Fibroblast of pulmonary artery (primary cell): ENCODE results near the gene POLR3K.

Experiments used
- DNase-seq: peaks from one replicate; pipeline ENCODE4 v3.0.0-alpha.2; 2010; ENCODE audit warnings: low read depth
- H3K4me3 ChIP-seq: replicated peaks from 2 replicates; pipeline ENCODE4 v1.5.1; 2011; ENCODE audit warnings: low read depth, mild to moderate bottlenecking, control low read depth, low read length, moderate library complexity
- TF ChIP-seq, protein P1 (sequence below): IDR thresholded peaks from 2 replicates; pipeline ENCODE4 v1.5.1; 2011; ENCODE audit warnings: mild to moderate bottlenecking, control low read depth, low read length, inconsistent platforms; ENCODE audit errors: missing control alignments

POLR3K gene

DNA sequence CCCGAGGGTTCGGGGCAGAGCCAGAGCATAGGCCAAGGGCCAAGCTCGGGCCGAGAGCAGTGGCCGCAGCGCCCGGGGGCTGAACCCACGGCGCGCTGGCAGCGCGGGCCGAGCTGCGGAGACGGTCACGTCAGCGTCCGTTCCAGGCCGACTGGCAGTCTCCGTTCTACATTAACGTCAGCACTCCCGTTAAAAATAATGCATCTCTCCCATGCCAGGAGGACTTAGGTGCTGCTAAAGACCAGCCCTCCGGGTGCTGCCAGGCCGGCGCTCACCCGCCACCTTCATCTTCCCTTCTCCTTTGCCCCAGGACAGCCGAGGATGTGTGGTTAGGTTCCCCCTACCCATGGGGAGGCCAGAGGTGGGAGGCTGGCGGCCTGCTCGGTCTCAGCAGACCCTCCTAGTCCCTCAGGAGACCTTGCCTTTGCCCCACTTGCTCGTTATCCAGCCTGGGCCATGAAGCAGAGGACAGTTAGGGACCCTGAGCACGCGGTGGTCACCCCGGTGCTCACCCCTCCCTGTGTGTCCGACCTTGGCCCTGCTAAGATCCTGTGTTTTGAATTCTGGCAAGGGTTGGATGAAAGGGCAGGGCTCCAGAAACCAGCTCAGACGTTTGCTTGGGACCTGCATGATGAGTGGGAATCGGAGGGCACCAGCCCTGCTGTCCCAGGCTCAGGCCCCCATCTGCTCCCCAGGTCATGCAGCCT is 25.2 kb upstream of the POLR3K start:
- peak; percentile 63 for DNase-seq
- TF ChIP-seq, protein P1, sequence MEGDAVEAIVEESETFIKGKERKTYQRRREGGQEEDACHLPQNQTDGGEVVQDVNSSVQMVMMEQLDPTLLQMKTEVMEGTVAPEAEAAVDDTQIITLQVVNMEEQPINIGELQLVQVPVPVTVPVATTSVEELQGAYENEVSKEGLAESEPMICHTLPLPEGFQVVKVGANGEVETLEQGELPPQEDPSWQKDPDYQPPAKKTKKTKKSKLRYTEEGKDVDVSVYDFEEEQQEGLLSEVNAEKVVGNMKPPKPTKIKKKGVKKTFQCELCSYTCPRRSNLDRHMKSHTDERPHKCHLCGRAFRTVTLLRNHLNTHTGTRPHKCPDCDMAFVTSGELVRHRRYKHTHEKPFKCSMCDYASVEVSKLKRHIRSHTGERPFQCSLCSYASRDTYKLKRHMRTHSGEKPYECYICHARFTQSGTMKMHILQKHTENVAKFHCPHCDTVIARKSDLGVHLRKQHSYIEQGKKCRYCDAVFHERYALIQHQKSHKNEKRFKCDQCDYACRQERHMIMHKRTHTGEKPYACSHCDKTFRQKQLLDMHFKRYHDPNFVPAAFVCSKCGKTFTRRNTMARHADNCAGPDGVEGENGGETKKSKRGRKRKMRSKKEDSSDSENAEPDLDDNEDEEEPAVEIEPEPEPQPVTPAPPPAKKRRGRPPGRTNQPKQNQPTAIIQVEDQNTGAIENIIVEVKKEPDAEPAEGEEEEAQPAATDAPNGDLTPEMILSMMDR, result no peak
- peak overlapping the region; percentile 67 for H3K4me3 ChIP-seq

DNA sequence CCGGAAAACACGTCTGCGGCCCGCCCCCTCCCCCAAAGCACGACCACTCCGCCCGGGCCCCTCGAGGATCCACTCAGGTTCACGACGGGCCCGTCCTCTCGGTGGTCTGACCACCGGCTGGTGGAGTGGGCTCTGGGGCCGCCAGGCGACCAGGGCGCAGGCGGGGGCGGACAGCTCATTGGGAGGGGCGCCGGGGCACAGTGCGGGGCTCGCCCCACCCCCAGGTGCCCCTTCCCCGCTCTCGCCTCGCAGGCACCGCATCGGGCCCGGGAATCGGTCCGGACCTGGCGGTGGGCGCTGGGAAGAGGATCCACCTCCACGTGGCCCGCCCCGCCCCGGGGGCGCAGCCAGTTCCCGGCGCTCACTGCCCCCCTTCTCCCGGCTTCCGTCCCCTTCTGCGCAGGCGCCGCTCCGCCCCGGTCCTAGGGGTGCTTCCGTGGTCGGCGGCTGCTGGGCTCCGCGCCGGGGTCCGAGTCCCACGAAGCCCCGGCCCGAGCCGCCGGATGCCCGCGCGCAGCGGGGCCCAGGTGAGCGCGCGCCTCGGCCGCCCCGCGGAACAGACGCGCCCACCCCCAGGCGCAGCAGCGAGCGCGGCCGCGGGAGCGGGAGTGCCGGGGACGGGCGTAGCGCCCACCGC is 24.5 kb upstream of the POLR3K start, which contains the start of gene MPG:
Gene MPG (plus strand): TSS at position 419 of the 637 bp plus-strand sequence. CDS start 85 bp downstream, at position 504.
- H3K4me3 ChIP-seq, result peak within 1 kb of the TSS; percentile 67
- DNase-seq, result peak; percentile 77
- TF ChIP-seq, protein P1, result no peak

DNA sequence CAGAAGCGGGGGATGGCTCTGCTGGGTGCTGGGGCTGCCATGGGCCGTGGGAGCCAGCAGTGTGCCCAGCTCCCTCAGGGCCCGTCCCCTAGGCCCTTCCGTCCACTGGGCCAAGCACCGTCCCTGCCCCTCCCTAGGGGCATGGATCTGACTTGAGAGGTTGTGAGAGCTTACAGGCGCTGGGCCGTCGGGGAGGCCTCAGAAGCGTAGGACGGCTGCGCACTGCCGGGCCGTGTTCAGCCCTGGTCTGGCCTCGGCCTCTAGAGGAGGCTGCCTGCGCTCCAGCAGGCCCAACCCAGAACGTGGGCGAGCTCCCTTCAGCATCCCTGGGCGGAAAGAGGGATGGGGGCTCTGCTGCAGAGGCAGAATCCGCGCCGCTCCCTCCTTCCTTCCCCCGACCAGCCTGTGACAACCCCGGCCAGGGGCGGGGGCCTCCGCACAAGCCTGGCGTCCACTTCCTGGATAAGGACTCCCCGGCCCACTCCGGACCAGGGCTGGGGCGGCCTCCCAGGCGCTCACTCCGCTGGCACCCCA is 23.9 kb upstream of the POLR3K start:
- DNase-seq, result peak; percentile 81
- peak overlapping the region; percentile 67 for H3K4me3 ChIP-seq
- TF ChIP-seq, protein P1, result no peak

DNA sequence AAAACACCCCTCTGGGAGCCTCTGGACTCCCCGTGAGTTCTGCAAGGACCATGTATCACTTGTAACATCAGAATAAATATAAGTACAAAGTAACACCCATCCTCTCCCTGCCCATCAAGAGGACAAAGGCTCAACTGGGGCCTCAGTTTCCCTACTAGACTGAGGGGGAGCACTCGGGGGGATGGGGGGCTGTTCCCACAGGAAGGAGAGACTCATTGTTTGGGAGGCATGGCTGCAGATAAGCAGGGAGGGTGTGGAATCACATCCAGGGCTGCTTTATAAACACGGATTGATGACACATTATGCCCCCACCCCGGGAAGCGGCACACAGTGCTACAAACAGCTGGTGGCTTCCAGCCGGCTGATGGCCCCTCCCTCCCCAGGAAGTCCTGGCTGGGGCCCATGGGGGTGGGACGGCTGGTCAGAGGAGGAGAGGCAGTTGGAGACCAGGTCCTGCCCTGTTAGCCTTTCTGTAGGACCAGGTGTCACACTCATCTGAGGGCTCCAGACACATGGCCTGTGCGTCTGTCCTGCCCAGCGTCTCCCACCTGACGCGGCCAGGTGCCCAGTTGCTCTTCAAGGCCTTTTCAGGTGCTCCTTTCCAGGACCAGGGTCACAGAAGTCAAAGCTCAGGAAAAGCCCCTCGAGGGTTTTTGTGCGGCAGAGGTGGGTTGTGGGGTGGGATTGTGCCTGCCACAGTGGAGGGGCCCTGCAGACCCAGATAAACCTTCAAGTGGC is 23.3 kb upstream of the POLR3K start:
- TF ChIP-seq, protein P1, result no peak
- DNase-seq, result peak; percentile 84
- H3K4me3 ChIP-seq, result peak overlapping the region; percentile 67

DNA sequence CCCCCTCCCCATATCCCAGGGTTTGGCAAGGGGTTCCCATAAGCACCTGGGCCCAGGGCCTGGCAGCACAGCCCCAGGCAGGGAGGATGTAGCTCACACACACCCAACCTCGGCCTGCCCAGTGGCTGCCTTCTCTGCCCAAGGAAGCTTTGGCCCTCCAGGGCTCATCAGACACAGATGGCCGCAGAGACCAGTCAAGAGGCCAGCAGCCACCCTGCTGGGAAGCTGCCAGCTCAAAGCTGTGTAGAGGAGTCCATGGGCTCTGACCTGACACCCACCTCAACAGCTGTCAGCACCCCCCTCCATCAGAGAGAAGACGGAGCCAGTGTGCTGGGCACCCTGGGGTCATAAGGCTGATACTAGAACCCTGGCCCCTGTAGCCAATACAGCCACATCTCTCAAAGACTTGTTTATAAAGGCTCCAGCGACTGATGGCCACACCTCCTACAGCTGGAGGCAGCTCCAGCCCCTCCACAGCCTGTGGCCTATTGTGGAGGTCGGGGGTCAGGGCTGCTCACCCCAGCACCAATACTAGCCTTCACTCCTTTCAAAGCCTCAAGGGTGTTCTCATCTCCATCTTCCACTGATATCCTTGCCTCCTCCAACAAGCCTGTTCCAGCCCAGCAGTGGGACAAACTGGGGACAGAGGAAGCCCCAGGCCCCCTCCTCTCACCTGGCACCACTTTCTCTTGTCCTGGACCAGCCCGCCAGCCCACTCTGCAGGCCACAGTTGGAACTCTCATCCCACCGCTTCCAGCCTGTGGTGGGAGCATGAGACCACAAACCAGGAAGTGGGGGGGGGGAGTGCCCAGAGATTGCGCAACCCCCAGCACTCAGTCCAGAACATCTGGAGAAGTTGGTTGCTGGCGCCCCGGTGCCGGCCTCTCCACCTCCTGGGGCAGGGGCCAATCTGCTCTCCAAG is 22.4 kb upstream of the POLR3K start:
- no peak overlapping the region for H3K4me3 ChIP-seq
- TF ChIP-seq, protein P1, result peak; percentile 44
- DNase-seq, result peak; percentile 92

DNA sequence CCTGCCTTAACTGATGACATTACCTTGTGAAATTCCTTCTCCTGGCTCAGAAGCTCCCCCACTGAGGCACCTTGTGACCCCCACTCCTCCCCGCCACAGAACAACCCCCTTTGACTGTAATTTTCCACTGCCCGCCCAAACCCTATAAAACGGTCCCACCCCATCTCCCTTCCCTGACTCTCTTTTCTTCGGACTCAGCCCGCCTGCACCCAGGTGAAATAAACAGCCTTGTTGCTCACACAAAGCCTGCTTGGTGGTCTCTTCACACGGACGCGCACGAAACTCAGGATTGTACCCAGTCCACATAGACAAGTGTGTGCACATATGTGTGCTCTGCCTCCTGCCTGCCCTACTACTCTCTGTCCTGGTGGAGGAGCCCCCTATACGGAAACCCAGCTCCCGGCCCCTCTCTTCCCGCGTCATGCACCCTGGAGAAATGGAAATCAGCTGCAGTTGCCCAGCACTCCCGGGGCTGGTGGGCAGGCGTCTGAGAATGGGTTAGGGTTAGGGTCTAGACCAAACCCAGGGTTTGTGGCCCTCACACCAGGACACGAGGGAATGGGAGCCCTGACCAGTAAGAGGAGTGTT is 21.4 kb upstream of the POLR3K start:
- TF ChIP-seq, protein P1, result no peak
- no peak overlapping the region for H3K4me3 ChIP-seq
- no peak for DNase-seq
